HEK293 (cell line): Measurements from ENCODE around the gene KIAA1614.

Experiments used
- CTCF ChIA-PET: fragments of 350-600 bp; formaldehyde crosslinking; extraction: SDS; loops from one replicate; lab custom pipeline; 2021; ENCODE audit warnings: antibody characterized with exemption; lab: Yijun Ruan, JAX
- POLR2A ChIA-PET: fragments of 300-600 bp; formaldehyde crosslinking; extraction: SDS; loops from one replicate; lab custom pipeline; 2020; ENCODE audit warnings: antibody characterized with exemption, inconsistent platforms; lab: Yijun Ruan, JAX
- H3K27ac ChIP-seq: fragments of 200-500 bp; sonication (Bioruptor generic); 2 replicates; pipeline ENCODE4 v1.5.1; 2014; ENCODE audit warnings: low read depth, low read length, control low read depth, inconsistent platforms; ENCODE audit errors: extremely low read depth
- H3K36me3 ChIP-seq, 2 experiments: fragments of 200-500 bp in 1 of 2; sonication (Bioruptor generic) in 1 of 2; 1 replicate in 1 of 2; 2 replicates in 1 of 2; pipeline ENCODE4 v1.5.1; 2014 to 2017; ENCODE audit warnings: inconsistent platforms in 2 of 2, low read length in 2 of 2; ENCODE audit not compliant: control insufficient read depth in 2 of 2, insufficient read depth in 1 of 2
- H3K4me1 ChIP-seq: fragments of 200-500 bp; sonication (Bioruptor generic); 2 replicates; pipeline ENCODE4 v1.5.1; 2014; ENCODE audit warnings: mild to moderate bottlenecking, low read length, inconsistent platforms; ENCODE audit not compliant: control insufficient read depth, insufficient read depth
- H3K4me3 ChIP-seq: 2 replicates; pipeline ENCODE4 v1.5.1; 2011; ENCODE audit warnings: low read depth, mild to moderate bottlenecking, control low read depth, low read length, moderate library complexity
- H3K9me3 ChIP-seq: fragments of 200-500 bp; sonication (Bioruptor generic); 2 replicates; pipeline ENCODE4 v1.5.1; 2014; ENCODE audit warnings: low read depth, low read length, inconsistent platforms; ENCODE audit not compliant: control insufficient read depth, insufficient read depth
- HIC1 ChIP-seq: fragments of 450-650 bp; formaldehyde crosslinking; IDR thresholded peaks from 2 replicates; pipeline ENCODE4 v1.5.1; 2016; ENCODE audit warnings: missing biosample characterization, missing genetic modification characterization
- HOXC10 ChIP-seq: sonication (generic); formaldehyde crosslinking; IDR thresholded peaks from 2 replicates; pipeline ENCODE4 v1.8.1; 2023; ENCODE audit warnings: mild to moderate bottlenecking, missing genetic modification reagents
- IKZF3 ChIP-seq: fragments of 450-650 bp; IDR thresholded peaks from 2 replicates; pipeline ENCODE4 v1.5.0; 2018; ENCODE audit warnings: missing biosample characterization, mild to moderate bottlenecking, missing genetic modification characterization, moderate library complexity
- MYNN ChIP-seq: fragments of 450-650 bp; formaldehyde crosslinking; IDR thresholded peaks from 2 replicates; pipeline ENCODE4 v1.5.1; 2016; ENCODE audit warnings: missing biosample characterization, missing genetic modification characterization, borderline replicate concordance
- SCRT1 ChIP-seq: fragments of 450-650 bp; formaldehyde crosslinking; IDR thresholded peaks from 2 replicates; pipeline ENCODE4 v1.5.1; 2016; ENCODE audit warnings: missing biosample characterization, missing genetic modification characterization, borderline replicate concordance
- SCRT2 ChIP-seq: fragments of 450-650 bp; formaldehyde crosslinking; IDR thresholded peaks from 2 replicates; pipeline ENCODE4 v1.5.1; 2016; ENCODE audit warnings: missing biosample characterization, missing genetic modification characterization
- TCF7L2 ChIP-seq: IDR thresholded peaks from 2 replicates; pipeline ENCODE4 v1.6.1; 2011; ENCODE audit warnings: low read depth, mild to moderate bottlenecking, inconsistent platforms, low read length, moderate library complexity, borderline replicate concordance
- TSHZ1 ChIP-seq: fragments of 450-650 bp; formaldehyde crosslinking; IDR thresholded peaks from 2 replicates; pipeline ENCODE4 v1.5.1; 2016; ENCODE audit warnings: missing biosample characterization, missing genetic modification characterization, borderline replicate concordance
- ZBTB17 ChIP-seq: fragments of 450-650 bp; formaldehyde crosslinking; IDR thresholded peaks from 2 replicates; pipeline ENCODE4 v1.5.1; 2016; ENCODE audit warnings: missing biosample characterization, missing genetic modification characterization
- ZBTB6 ChIP-seq: fragments of 450-650 bp; formaldehyde crosslinking; IDR thresholded peaks from 2 replicates; pipeline ENCODE4 v1.5.1; 2017; ENCODE audit warnings: missing biosample characterization, missing genetic modification characterization
- ZFHX2 ChIP-seq: fragments of 450-650 bp; formaldehyde crosslinking; conservative IDR thresholded peaks from 2 replicates; pipeline ENCODE4 v1.5.1; 2016; ENCODE audit warnings: missing biosample characterization, missing genetic modification characterization
- ZFP37 ChIP-seq: fragments of 450-650 bp; formaldehyde crosslinking; IDR thresholded peaks from 2 replicates; pipeline ENCODE4 v1.5.1; 2016; ENCODE audit warnings: missing biosample characterization, missing genetic modification characterization
- ZNF169 ChIP-seq: fragments of 450-650 bp; formaldehyde crosslinking; IDR thresholded peaks from 2 replicates; pipeline ENCODE4 v1.5.1; 2016; ENCODE audit warnings: missing biosample characterization, missing genetic modification characterization
- ZNF362 ChIP-seq: fragments of 450-650 bp; formaldehyde crosslinking; IDR thresholded peaks from 2 replicates; pipeline ENCODE4 v1.5.1; 2016; ENCODE audit warnings: missing biosample characterization, missing genetic modification characterization
- ZNF366 ChIP-seq: fragments of 450-650 bp; formaldehyde crosslinking; conservative IDR thresholded peaks from 2 replicates; pipeline ENCODE4 v1.5.1; 2016; ENCODE audit warnings: missing biosample characterization, missing genetic modification characterization
- ZNF37A ChIP-seq: fragments of 450-650 bp; IDR thresholded peaks from 2 replicates; pipeline ENCODE4 v1.5.1; 2018; ENCODE audit warnings: missing biosample characterization, missing genetic modification characterization
- ZNF473 ChIP-seq: fragments of 450-650 bp; formaldehyde crosslinking; IDR thresholded peaks from 2 replicates; pipeline ENCODE4 v1.5.1; 2017; ENCODE audit warnings: missing biosample characterization, missing genetic modification characterization
- ZNF48 ChIP-seq: fragments of 450-650 bp; formaldehyde crosslinking; IDR thresholded peaks from 2 replicates; pipeline ENCODE4 v1.5.1; 2016; ENCODE audit warnings: missing biosample characterization, missing genetic modification characterization
- ZNF501 ChIP-seq: fragments of 450-650 bp; formaldehyde crosslinking; IDR thresholded peaks from 2 replicates; pipeline ENCODE4 v1.5.1; 2016; ENCODE audit warnings: missing biosample characterization, missing genetic modification characterization
- ZNF747 ChIP-seq: fragments of 450-650 bp; formaldehyde crosslinking; IDR thresholded peaks from 2 replicates; pipeline ENCODE4 v1.5.1; 2016; ENCODE audit warnings: missing biosample characterization, missing genetic modification characterization

Gene KIAA1614

GRCh38 chr1:180937012-180937372, 24.3 kb downstream of the KIAA1614 start:
- H3K36me3 ChIP-seq, result no peaks in the 10 kb centered on the region
- no peak overlapping the region for H3K4me3 ChIP-seq
- H3K27ac ChIP-seq, result no peak overlapping the region
- CTCF ChIA-PET, result no interaction called here
- no peaks in the 10 kb centered on the region for H3K4me1 ChIP-seq
- no peaks in the 10 kb centered on the region for H3K9me3 ChIP-seq
- TF ChIP-seq ZBTB6 (tag by site-specific recombination) (no peak), SCRT2 (tag by site-specific recombination) (no peak), ZNF473 (no peak), ZFP37 (no peak), TCF7L2 (no peak), MYNN (tag by site-specific recombination) (no peak), HIC1 (tag by site-specific recombination) (no peak), SCRT1 (tag by site-specific recombination) (no peak), HOXC10 (CRISPR knock-in tag) (no peak), ZNF37A (tag by site-specific recombination) (no peak), IKZF3 (tag by site-specific recombination) (no peak), ZNF501 (tag by site-specific recombination) (no peak), ZNF362 (tag by site-specific recombination) (no peak), ZBTB17 (tag by site-specific recombination) (no peak), ZNF169 (no peak), TSHZ1 (tag by site-specific recombination) (no peak), ZNF48 (tag by site-specific recombination) (no peak), ZNF366 (tag by site-specific recombination) (no peak), ZFHX2 (no peak), ZNF747 (tag by site-specific recombination) (no peak)
- POLR2A ChIA-PET, result no interaction called here
